ENCODE results near the gene CBFA2T2.

CBFA2T2 gene

DNA sequence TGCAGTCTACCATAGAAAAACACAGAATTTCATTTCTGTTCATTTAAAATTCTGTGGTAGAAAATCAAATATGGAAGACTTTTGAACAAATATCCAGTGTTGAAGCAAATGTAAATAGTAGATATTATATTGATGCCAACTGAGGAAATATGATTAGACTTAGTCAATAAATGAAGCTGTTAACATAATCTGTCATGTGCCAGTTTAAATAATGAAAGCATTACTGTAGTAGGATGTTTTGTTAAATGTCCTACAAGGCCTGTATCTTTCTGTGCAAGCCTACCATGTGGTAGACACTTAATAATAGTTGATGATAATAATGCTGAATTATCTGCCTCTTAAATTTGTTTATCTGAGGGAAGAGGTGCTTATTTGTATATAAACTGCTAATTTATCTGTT is 55.9 kb downstream of the CBFA2T2 start:
- no peak for DNase-seq (ENCODE audit: low spot score)
- TF ChIP-seq, protein P1, sequence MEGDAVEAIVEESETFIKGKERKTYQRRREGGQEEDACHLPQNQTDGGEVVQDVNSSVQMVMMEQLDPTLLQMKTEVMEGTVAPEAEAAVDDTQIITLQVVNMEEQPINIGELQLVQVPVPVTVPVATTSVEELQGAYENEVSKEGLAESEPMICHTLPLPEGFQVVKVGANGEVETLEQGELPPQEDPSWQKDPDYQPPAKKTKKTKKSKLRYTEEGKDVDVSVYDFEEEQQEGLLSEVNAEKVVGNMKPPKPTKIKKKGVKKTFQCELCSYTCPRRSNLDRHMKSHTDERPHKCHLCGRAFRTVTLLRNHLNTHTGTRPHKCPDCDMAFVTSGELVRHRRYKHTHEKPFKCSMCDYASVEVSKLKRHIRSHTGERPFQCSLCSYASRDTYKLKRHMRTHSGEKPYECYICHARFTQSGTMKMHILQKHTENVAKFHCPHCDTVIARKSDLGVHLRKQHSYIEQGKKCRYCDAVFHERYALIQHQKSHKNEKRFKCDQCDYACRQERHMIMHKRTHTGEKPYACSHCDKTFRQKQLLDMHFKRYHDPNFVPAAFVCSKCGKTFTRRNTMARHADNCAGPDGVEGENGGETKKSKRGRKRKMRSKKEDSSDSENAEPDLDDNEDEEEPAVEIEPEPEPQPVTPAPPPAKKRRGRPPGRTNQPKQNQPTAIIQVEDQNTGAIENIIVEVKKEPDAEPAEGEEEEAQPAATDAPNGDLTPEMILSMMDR (IDR thresholded peaks at IDR 0.05; ENCODE audit: extremely low read depth, missing control alignments), result no peak

DNA sequence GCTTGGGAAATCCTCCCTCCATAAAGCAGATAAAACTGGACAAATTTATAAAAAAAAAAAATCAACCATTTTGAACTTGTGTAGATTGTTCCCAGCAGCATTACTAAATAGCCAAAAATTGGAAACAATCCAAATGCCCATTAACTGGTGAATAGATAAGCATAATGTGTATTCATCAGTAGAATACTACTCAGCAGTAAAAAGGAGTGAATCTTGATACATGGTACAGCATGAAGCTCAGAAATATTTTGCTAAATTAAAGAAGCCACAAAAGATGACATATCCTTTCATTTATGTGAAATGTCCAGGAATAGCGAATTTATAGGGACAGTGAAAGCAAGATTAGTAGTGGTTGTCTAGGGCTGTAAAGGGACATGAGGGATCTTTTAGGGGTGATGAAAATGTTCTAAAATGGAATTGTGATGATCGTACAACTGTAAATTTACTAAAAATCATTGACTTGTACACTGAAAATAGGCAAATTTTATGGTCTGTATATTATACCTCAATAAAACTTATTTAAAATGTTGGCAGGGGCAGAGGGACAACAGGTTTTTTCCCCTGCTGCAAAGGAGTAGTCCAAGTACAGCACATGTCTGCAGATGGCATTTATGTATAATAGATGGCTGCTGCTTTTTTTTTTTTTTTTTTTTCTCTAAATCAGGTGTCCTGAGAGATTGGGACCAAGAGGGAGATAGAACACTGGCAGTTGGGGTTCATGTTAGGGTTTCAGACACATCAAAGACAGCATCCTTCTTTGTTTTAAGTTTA is 59.5 kb downstream of the CBFA2T2 start:
- no peak for DNase-seq (ENCODE audit: low spot score)
- TF ChIP-seq, protein P1 (IDR thresholded peaks at IDR 0.05; ENCODE audit: extremely low read depth, missing control alignments), result no peak

DNA sequence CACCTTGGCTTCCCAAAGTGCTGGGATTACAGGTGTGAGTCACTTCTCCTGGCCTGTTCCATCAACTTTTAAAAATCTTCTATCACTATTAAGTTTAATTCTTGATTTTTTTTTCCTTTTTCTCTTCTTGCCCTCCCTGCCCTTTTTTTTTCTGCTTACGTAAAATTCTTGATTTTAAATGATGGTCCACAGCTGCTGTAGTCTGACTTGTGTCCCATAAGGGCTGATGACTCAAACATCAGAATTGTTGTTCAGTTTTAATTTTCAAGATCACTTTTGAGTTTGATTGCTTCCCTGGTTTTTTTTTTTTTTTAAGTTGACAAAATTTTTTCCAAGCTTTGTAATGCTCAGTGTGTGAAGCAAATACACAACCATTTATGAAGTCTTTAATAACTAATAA is 61.9 kb downstream of the CBFA2T2 start:
- no peak for DNase-seq (ENCODE audit: low spot score)
- TF ChIP-seq, protein P1 (IDR thresholded peaks at IDR 0.05; ENCODE audit: extremely low read depth, missing control alignments), result no peak

DNA sequence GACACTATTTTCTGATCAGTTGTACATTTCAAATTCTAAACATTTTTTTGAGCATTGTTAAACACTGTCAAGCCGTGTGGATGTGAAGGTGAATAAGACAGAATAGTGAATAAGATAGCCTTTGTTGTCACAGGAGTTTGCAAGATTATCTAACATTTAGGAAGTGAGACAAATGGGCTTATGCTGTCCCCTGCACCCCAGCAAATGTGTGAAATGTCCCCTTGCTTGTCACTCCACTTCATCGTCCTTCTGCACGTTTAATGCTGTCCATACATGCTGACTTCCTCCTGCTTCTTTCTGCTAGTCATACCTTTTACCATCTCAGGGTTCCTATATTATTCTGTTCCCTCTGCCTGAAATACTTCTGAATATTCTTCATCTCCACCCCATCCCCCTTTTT is 62.6 kb downstream of the CBFA2T2 start:
- TF ChIP-seq, protein P1 (IDR thresholded peaks at IDR 0.05; ENCODE audit: extremely low read depth, missing control alignments), result no peak
- peak; percentile 20 for DNase-seq (ENCODE audit: low spot score)

GRCh38 chr20:33553516-33553915 is 63.6 kb downstream of the CBFA2T2 start:
- no peak for DNase-seq (ENCODE audit: low spot score)
- TF ChIP-seq, protein P1 (IDR thresholded peaks at IDR 0.05; ENCODE audit: extremely low read depth, missing control alignments), result no peak

- DNase-seq (ENCODE audit: low spot score), result peak; percentile 79
- TF ChIP-seq, protein P1 (IDR thresholded peaks at IDR 0.05; ENCODE audit: extremely low read depth, missing control alignments), result no peak
These were observed 65.1 kb downstream of the CBFA2T2 start for GRCh38 chr20:33554914-33555420.

GRCh38 chr20:33555755-33556154 is 65.9 kb downstream of the CBFA2T2 start:
- TF ChIP-seq, protein P1 (IDR thresholded peaks at IDR 0.05; ENCODE audit: extremely low read depth, missing control alignments), result no peak

More at GRCh38 chr20:33555755-33556154, 65.9 kb downstream of the CBFA2T2 start:
- no peak for DNase-seq (ENCODE audit: low spot score)

All from GM20000 (cell line).